Measurements from ENCODE around the gene IRGC. TPM values are rescaled to one million over a fixed set of nuclear protein-coding genes. Genes with fewer than 3 reads are reported as not detected.

The IRGC gene
- total and polyA plus RNA-seq, 2 donors (not counting 3 experiments of a cell fraction or from before 2014, with no cell fraction given): not detected

GRCh38 chr19:43721469-43722048 is 5.7 kb downstream of the IRGC start:
- BruUV-seq (replicated peaks): no TSS peak
- TF ChIP-seq MAX (IDR thresholded peaks at IDR 0.05; ENCODE audit: insufficient read depth, insufficient read length) (no peak), FOS (IDR thresholded peaks at IDR 0.05; ENCODE audit: borderline replicate concordance, insufficient read depth, low read length) (no peak), JUN (IDR thresholded peaks at IDR 0.05; ENCODE audit: borderline replicate concordance, insufficient read depth, insufficient read length, low read depth) (no peak), GATA2 (IDR thresholded peaks at IDR 0.05; ENCODE audit: insufficient read depth, insufficient read length, low read depth, low read length) (no peak), CTCF (IDR thresholded peaks at IDR 0.05; ENCODE audit: extremely low read depth in 1 of 2, insufficient read depth in 1 of 2, low read depth in 1 of 2, low read length in 2 of 2) (no peak), POLR2AphosphoS5 (IDR thresholded peaks at IDR 0.05; ENCODE audit: insufficient read depth, low read depth, low read length) (no peak), POLR2A (IDR thresholded peaks at IDR 0.05; ENCODE audit: low read depth, low read length) (no peak), EZH2 (IDR thresholded peaks at IDR 0.05; ENCODE audit: borderline replicate concordance, low read depth, low read length, severe bottlenecking) (no peak), MYC (IDR thresholded peaks at IDR 0.05; ENCODE audit: low read depth, low read length) (no peak)
- FAIRE-seq (no peak), DNase-seq (ENCODE audit: low read depth, low spot score) (no peak)
- Histone ChIP-seq H3K27me3 (ENCODE audit: control insufficient read depth in 2 of 2, insufficient read depth in 2 of 2, low read length in 2 of 2) (no peaks in the 10 kb centered on the region), H3K36me3 (ENCODE audit: control insufficient read depth in 2 of 2, extremely low read depth in 1 of 2, insufficient read depth in 2 of 2, low read length in 2 of 2) (no peaks in the 10 kb centered on the region), H3K9ac (replicated peaks; ENCODE audit: extremely low read depth, insufficient read depth, low read length) (no peak overlapping the region), H3K79me2 (ENCODE audit: control insufficient read depth, insufficient read depth, low read length) (no peaks in the 10 kb centered on the region), H3K9me1 (replicated peaks; ENCODE audit: control insufficient read depth, extremely low read depth, insufficient read depth, low read length) (no peaks in the 10 kb centered on the region), H4K20me1 (replicated peaks; ENCODE audit: control insufficient read depth, extremely low read depth, insufficient read depth, low read length) (no peaks in the 10 kb centered on the region), H3K4me2 (ENCODE audit: insufficient read depth, low read length) (no peak overlapping the region), H3K27ac (ENCODE audit: insufficient read depth, low read depth, low read length) (no peak overlapping the region), H3K9me3 (replicated peaks; ENCODE audit: control insufficient read depth, insufficient read depth, low read length) (no peaks in the 10 kb centered on the region), H3K4me3 (replicated peaks in 1 of 3; ENCODE audit: insufficient read depth in 1 of 3, low read depth in 1 of 3, low read length in 3 of 3) (no peak overlapping the region), H2AFZ (ENCODE audit: low read depth, low read length) (no peak overlapping the region), H3K4me1 (ENCODE audit: control insufficient read depth, extremely low read depth, insufficient read depth, low read length) (peaks cover 5% of the 10 kb centered on the region)
- intact Hi-C loops (cut with micrococcal nuclease): no loop called here
- ChIA-PET CTCF (interaction anchor here (1.1 to 5.7 kb wide), 5 partner anchors 22 to 59 kb away, joined by 3 to 50 read pairs (median 4); partner anchors contain the start of gene PLAUR), POLR2A (interaction anchor here (0.5 to 0.7 kb wide), 2 partner anchors 44 to 105 kb away, joined by 3 read pairs; partner anchors contain the start of gene ZNF283)
- dilution Hi-C loops (cut with MboI; ENCODE audit: extremely low pct_ligation_motif_present, low sequenced_read_pairs): no loop called here

Data from endothelial cell of umbilical vein (primary cell).